Measurements from ENCODE around the gene FAM200A. TPM values are rescaled to one million over a fixed set of nuclear protein-coding genes. Genes with fewer than 3 reads are reported as not detected.
"Not testable (repeated sequence)": the region's sequence is repeated elsewhere in the genome, so short reads cannot be mapped to it uniquely, and the experiment has no call there.

The FAM200A gene
- total and polyA plus RNA-seq, 8 donors, result 4.1 to 16.4 (median 15.3) TPM

DNA sequence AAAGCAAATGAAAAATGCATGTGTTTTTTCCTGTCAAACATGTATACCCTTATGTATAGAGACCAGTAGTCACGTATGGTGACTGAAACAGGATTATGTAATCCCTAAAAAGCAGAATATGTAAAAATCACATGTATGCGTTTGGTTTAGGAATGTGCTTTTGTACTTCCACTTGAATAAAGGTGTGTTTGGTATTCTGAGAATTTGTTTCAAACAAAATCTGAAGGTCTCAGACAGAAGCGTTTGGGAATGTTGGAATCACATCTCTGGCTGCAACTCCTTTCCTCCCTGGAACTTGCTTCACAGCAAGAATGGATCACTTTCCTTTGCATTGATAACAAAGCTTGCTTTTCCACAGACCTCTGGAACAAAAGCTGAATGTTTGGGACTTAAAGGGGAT lies 24.3 kb upstream of the FAM200A start:
- peak overlapping the region in 1 of 2 donors; percentile 28 for H3K27ac ChIP-seq

DNA sequence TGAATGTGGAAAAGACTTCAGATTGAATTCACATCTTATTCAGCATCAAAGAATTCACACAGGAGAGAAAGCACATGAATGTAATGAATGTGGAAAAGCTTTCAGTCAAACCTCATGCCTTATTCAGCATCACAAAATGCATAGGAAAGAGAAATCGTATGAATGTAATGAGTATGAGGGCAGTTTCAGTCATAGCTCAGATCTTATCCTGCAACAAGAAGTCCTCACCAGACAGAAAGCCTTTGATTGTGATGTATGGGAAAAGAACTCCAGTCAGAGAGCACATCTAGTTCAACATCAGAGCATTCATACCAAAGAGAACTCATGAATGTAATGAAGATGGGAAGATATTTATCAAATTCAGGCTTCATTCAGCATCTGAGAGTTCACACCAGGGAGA lies 21.3 kb upstream of the FAM200A start:
- no peak for DNase-seq
- no peak overlapping the region for H3K27ac ChIP-seq
- no peak for ATAC-seq
- H3K36me3 ChIP-seq, result peaks cover 0 to 66% of the 10 kb centered on the region in 2 donors
- H3K4me1 ChIP-seq, result peaks cover 0 to 11% of the 10 kb centered on the region in 2 donors
- TF ChIP-seq, protein P1, sequence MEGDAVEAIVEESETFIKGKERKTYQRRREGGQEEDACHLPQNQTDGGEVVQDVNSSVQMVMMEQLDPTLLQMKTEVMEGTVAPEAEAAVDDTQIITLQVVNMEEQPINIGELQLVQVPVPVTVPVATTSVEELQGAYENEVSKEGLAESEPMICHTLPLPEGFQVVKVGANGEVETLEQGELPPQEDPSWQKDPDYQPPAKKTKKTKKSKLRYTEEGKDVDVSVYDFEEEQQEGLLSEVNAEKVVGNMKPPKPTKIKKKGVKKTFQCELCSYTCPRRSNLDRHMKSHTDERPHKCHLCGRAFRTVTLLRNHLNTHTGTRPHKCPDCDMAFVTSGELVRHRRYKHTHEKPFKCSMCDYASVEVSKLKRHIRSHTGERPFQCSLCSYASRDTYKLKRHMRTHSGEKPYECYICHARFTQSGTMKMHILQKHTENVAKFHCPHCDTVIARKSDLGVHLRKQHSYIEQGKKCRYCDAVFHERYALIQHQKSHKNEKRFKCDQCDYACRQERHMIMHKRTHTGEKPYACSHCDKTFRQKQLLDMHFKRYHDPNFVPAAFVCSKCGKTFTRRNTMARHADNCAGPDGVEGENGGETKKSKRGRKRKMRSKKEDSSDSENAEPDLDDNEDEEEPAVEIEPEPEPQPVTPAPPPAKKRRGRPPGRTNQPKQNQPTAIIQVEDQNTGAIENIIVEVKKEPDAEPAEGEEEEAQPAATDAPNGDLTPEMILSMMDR (IDR thresholded peaks at IDR 0.05), result no peak
- H3K9me3 ChIP-seq, result no peaks in the 10 kb centered on the region
- intact Hi-C loops (cut with DNase I), result no loop called here
- H3K27me3 ChIP-seq, result no peaks in the 10 kb centered on the region
- no peak overlapping the region for H3K4me3 ChIP-seq

More for the DNA sequence above, 24.3 kb upstream of the FAM200A start:
- TF ChIP-seq, protein P1 (IDR thresholded peaks at IDR 0.05), result no peak
- Histone ChIP-seq H3K27me3 (peaks cover 0 to 13% of the 10 kb centered on the region in 2 donors), H3K4me1 (peaks cover 5 to 17% of the 10 kb centered on the region in 2 donors), H3K36me3 (peaks cover 0 to 38% of the 10 kb centered on the region in 2 donors), H3K9me3 (no peaks in the 10 kb centered on the region), H3K4me3 (no peak overlapping the region)
- peak; percentile 9 for ATAC-seq
- intact Hi-C loops (cut with DNase I), result no loop called here
- DNase-seq, result no peak

DNA sequence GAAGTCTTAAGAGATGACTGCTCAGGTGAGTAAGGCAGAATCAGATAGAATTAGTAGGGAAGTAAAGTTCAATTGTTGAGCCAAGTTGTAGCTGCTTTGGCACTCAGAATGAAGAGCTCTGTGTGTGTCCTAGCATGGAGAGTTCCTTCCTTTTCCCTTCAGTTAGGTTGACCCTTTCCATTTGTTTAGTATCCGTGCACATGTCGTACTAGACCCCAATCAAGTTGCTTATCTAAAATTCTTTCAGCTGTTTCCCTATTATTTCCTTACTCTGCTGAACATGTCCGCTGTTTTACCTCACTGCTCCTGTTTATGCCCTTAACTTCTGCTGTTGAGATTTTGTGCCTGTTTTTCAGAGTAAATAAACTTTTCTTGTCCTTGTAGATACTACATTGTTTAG lies 19.9 kb upstream of the FAM200A start:
- H3K9me3 ChIP-seq, result no peaks in the 10 kb centered on the region
- peaks cover 0 to 11% of the 10 kb centered on the region in 2 donors for H3K4me1 ChIP-seq
- intact Hi-C loops (cut with DNase I), result no loop called here
- ATAC-seq (no peak), DNase-seq (no peak)
- H3K36me3 ChIP-seq, result peaks cover 0 to 81% of the 10 kb centered on the region in 2 donors
- peak overlapping the region in 1 of 2 donors; percentile 16 for H3K27ac ChIP-seq
- H3K4me3 ChIP-seq, result no peak overlapping the region
- TF ChIP-seq, protein P1 (IDR thresholded peaks at IDR 0.05), result no peak
- H3K27me3 ChIP-seq, result no peaks in the 10 kb centered on the region

DNA sequence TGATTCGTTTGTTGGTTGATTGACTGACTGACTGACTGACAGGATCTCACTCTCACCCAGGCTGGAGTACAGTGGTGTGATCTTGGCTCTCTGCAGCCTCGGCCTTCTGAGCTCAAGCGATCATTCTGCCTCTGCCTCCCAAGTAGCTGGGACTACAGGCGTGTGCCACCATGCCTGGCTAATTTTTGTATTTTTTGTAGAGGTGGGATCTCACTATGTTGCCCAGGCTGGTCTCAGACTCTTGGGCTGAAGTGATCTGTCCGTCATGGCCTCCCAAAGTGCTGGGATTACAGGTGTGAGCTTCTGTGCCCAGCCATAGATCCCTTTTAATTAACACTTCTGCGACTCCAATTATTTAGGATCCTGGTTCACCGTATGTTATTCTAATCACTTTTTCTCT lies 16.9 kb upstream of the FAM200A start:
- H3K4me3 ChIP-seq; H3K9me3 ChIP-seq; H3K27me3 ChIP-seq; DNase-seq; intact Hi-C loops (cut with DNase I); H3K27ac ChIP-seq; ATAC-seq: not testable (repeated sequence)
- Histone ChIP-seq H3K36me3 (peaks cover 0 to 98% of the 10 kb centered on the region in 2 donors), H3K4me1 (peaks cover 0 to 12% of the 10 kb centered on the region in 2 donors)

DNA sequence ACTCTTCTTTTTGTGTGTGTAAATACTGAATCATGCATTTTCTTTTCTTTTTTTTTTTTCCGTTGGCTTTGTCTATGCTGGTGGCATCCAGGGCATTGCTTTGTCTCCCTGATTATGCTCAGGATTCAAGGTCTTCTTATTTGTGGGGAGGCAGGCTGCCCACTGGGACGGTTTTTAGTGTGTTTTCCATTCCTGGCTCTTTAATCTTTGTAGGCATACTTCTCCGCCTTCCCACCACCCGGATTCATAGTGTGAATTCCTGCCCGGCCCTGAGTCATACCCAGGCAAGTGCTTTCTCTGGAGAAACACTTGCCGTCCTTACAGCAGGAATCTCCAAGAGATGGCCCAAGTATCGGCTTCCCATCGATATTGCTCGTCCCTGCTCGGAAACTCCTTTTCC lies 11.7 kb upstream of the FAM200A start:
- H3K27me3 ChIP-seq, result no peaks in the 10 kb centered on the region
- TF ChIP-seq, protein P1 (IDR thresholded peaks at IDR 0.05), result no peak
- no peak for ATAC-seq
- intact Hi-C loops (cut with DNase I), result no loop called here
- no peaks in the 10 kb centered on the region for H3K9me3 ChIP-seq
- DNase-seq, result no peak
- peaks cover 0 to 83% of the 10 kb centered on the region in 2 donors for H3K36me3 ChIP-seq
- no peak overlapping the region for H3K4me3 ChIP-seq
- peak overlapping the region in 1 of 2 donors; percentile 51 for H3K27ac ChIP-seq
- H3K4me1 ChIP-seq, result peaks cover 7 to 48% of the 10 kb centered on the region in 2 donors

DNA sequence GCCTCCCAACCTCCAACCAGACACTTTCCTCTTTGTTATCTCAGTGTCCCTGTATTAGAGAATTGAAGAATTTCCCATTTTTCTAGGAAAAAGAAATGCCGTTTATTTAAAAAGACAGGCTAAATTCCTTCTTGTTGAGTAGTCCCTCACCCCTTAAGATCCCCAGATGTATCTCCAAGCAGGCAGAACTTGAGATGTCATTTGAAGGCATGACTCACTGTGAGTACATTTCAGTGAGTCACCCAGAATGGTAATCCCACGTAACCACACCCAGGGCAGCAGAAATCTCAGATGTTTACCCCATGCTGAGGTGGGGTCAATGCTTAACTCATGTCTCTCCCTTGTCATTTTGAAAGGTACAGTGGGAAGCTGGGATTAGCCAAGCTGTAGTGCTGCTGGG lies 10.9 kb upstream of the FAM200A start:
- Histone ChIP-seq H3K4me3 (no peak overlapping the region), H3K27ac (peak overlapping the region in 1 of 2 donors; percentile 51), H3K27me3 (no peaks in the 10 kb centered on the region), H3K4me1 (peaks cover 7 to 51% of the 10 kb centered on the region in 2 donors), H3K9me3 (no peaks in the 10 kb centered on the region), H3K36me3 (peaks cover 0 to 75% of the 10 kb centered on the region in 2 donors)
- ATAC-seq, result peak; percentile 10
- intact Hi-C loops (cut with DNase I), result no loop called here
- TF ChIP-seq, protein P1 (IDR thresholded peaks at IDR 0.05), result no peak
- no peak for DNase-seq

Data from left lung (tissue), 10 donors.